Uterus (tissue), 4 donors: ENCODE results near the gene RPS6KL1. TPM values are rescaled to one million over a fixed set of nuclear protein-coding genes. Genes with fewer than 3 reads are reported as not detected.

ENCODE experiments used
- DNase-seq, 2 donors: peaks; one replicate each; pipeline ENCODE4 v3.0.0-alpha.2; 2019 to 2020
- H3K27ac ChIP-seq, 2 donors: fragments of 200-600 bp; sonication (generic); 1 replicate in 1 of 2; 2 replicates in 1 of 2; pipeline ENCODE4 v1.5.1; 2016 to 2018
- H3K27me3 ChIP-seq, 2 donors: fragments of 200-600 bp; sonication (generic); one replicate each; pipeline ENCODE4 v1.5.1; 2018 to 2019; ENCODE audit warnings: control low read depth in 1 of 2
- H3K36me3 ChIP-seq, 2 donors: fragments of 200-600 bp; sonication (generic); one replicate each; pipeline ENCODE4 v1.5.1; 2019; ENCODE audit warnings: control low read depth in 1 of 2
- H3K4me1 ChIP-seq, 2 donors: fragments of 200-600 bp; sonication (generic); one replicate each; pipeline ENCODE4 v1.5.1; 2018 to 2019; ENCODE audit warnings: control low read depth in 1 of 2
- H3K4me3 ChIP-seq, 2 donors: fragments of 200-600 bp; sonication (generic); 1 replicate in 1 of 2; 2 replicates in 1 of 2; pipeline ENCODE4 v1.5.1; 2018 to 2019; ENCODE audit warnings: mild to moderate bottlenecking in 1 of 2
- H3K9me3 ChIP-seq, 2 donors: fragments of 200-600 bp; sonication (generic); one replicate each; pipeline ENCODE4 v1.5.1; 2019; ENCODE audit warnings: control low read depth in 1 of 2
- CTCF ChIP-seq, 4 experiments: fragments of 200-600 bp in 2 of 4; fragments of 450-650 bp in 2 of 4; sonication (generic) in 2 of 4; IDR thresholded peaks; one replicate each; pipeline ENCODE4 v1.5.1; 2016 to 2019; ENCODE audit warnings: antibody characterized with exemption in 4 of 4, mild to moderate bottlenecking in 2 of 4, moderate library complexity in 1 of 4
- POLR2A ChIP-seq, 2 donors: fragments of 450-650 bp; IDR thresholded peaks; one replicate each; pipeline ENCODE4 v1.6.1; 2016; ENCODE audit warnings: antibody characterized with exemption in 2 of 2, mild to moderate bottlenecking in 1 of 2, moderate library complexity in 1 of 2
- intact Hi-C: fragments of 100-400 bp; cut with DNase I; formaldehyde crosslinking; loops from one replicate; pipeline ENCODE4 v1.15.1; 2023; ENCODE audit warnings: low total_unique reads
- total RNA-seq, 4 donors: library from RNA; depleted of rRNA in 3 of 4; stranded (reverse); fragments of >200 nt in 3 of 4; gene quantifications; one replicate each; pipeline versions ENCODE4 v1.1.0 to v1.2.4, GENCODE V29; 2014 to 2023
- donor health status: DM: yes; HTN: yes; CAD: no.

RPS6KL1 gene
- total RNA-seq, 4 donors from 2014 or later: 0.26 to 11.1 (median 3.0) TPM; not detected in 1

- H3K27ac ChIP-seq: no peak overlapping the region
- H3K27me3 ChIP-seq: no peaks in the 10 kb centered on the region
- no peak for DNase-seq
- H3K4me1 ChIP-seq: peaks cover 8 to 9% of the 10 kb centered on the region in 2 donors
- no peak overlapping the region for H3K4me3 ChIP-seq
- TF ChIP-seq CTCF (IDR thresholded peaks at IDR 0.05) (no peak), POLR2A (IDR thresholded peaks at IDR 0.05) (no peak)
- intact Hi-C loops: no loop called here
- no peaks in the 10 kb centered on the region for H3K36me3 ChIP-seq
- no peaks in the 10 kb centered on the region for H3K9me3 ChIP-seq
These were observed 43.5 kb downstream of the RPS6KL1 start for GRCh38 chr14:74879427-74880182.

- intact Hi-C loops: no loop called here
- no peak within 1 kb of the TSS for H3K27ac ChIP-seq
- no peaks in the 10 kb centered on the region for H3K36me3 ChIP-seq
- TF ChIP-seq POLR2A (IDR thresholded peaks at IDR 0.05) (no peak), CTCF (IDR thresholded peaks at IDR 0.05) (no peak)
- no peaks in the 10 kb centered on the region for H3K27me3 ChIP-seq
- H3K4me1 ChIP-seq: no peaks in the 10 kb centered on the region
- no peak within 1 kb of the TSS for H3K4me3 ChIP-seq
- no peak for DNase-seq
- H3K9me3 ChIP-seq: no peaks in the 10 kb centered on the region
These were observed 46.8 kb downstream of the RPS6KL1 start, which contains the start of gene PROX2 for GRCh38 chr14:74875941-74876913. Gene PROX2 (minus strand): TSS chr14:74876145. CDS start chr14:74863834, 12,311 bp downstream.

GRCh38 chr14:74875204-74875603, 47.9 kb downstream of the RPS6KL1 start:
- no peak for TF ChIP-seq POLR2A (IDR thresholded peaks at IDR 0.05)
- H3K27ac ChIP-seq: no peak overlapping the region
- intact Hi-C loops: no loop called here

GRCh38 chr14:74871819-74872218, 51.2 kb downstream of the RPS6KL1 start:
- Histone ChIP-seq H3K27me3 (no peaks in the 10 kb centered on the region), H3K27ac (no peak overlapping the region), H3K4me3 (no peak overlapping the region), H3K36me3 (no peaks in the 10 kb centered on the region), H3K4me1 (no peaks in the 10 kb centered on the region), H3K9me3 (no peaks in the 10 kb centered on the region)
- no peak for TF ChIP-seq CTCF (IDR thresholded peaks at IDR 0.05)
- TF ChIP-seq POLR2A (IDR thresholded peaks at IDR 0.05): no peak
- DNase-seq: no peak
- intact Hi-C loops: no loop called here

More at GRCh38 chr14:74875204-74875603, 47.9 kb downstream of the RPS6KL1 start:
- Histone ChIP-seq H3K36me3 (no peaks in the 10 kb centered on the region), H3K9me3 (no peaks in the 10 kb centered on the region), H3K4me1 (no peaks in the 10 kb centered on the region), H3K27me3 (no peaks in the 10 kb centered on the region), H3K4me3 (no peak overlapping the region)
- no peak for DNase-seq

- Histone ChIP-seq H3K36me3 (no peaks in the 10 kb centered on the region), H3K4me3 (no peak overlapping the region), H3K27me3 (no peaks in the 10 kb centered on the region), H3K27ac (no peak overlapping the region), H3K4me1 (no peaks in the 10 kb centered on the region), H3K9me3 (no peaks in the 10 kb centered on the region)
- intact Hi-C loops: no loop called here
- TF ChIP-seq POLR2A (IDR thresholded peaks at IDR 0.05): no peak
- no peak for TF ChIP-seq CTCF (IDR thresholded peaks at IDR 0.05)
- DNase-seq: no peak
These were observed 54.3 kb downstream of the RPS6KL1 start for GRCh38 chr14:74868739-74869138.
